ENCODE measurements around the gene GYS2.

GYS2 gene

GRCh38 chr12:21523148-21523547 is 81.5 kb downstream of the GYS2 start:
- H3K4me3 ChIP-seq (ENCODE audit: low read depth, low read length), result no peak overlapping the region
- no peak for DNase-seq (ENCODE audit: low read depth)

DNA sequence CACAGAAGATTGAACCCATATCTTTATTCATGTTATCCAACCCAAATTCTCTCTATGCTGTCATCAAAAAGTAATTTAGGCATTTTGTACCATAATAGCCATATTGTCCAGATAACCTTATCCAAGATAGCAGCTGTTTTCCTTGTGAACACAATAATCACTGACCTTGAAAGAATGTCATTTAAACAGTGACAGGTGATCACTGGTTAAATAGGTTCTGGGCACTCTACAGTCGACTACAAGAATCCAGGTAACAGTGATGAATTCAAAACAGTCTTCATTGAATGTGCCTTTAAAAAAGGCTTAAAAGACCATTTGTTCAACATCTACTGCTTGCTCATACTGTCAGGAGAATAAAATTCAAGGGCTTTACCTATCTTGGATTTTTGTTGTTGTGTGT is 83.1 kb downstream of the GYS2 start:
- no peak overlapping the region for H3K4me3 ChIP-seq (ENCODE audit: low read depth, low read length)
- no peak for DNase-seq (ENCODE audit: low read depth)

GRCh38 chr12:21518451-21518850 is 86.2 kb downstream of the GYS2 start:
- no peak for DNase-seq (ENCODE audit: low read depth)
- H3K4me3 ChIP-seq (ENCODE audit: low read depth, low read length), result no peak overlapping the region

DNA sequence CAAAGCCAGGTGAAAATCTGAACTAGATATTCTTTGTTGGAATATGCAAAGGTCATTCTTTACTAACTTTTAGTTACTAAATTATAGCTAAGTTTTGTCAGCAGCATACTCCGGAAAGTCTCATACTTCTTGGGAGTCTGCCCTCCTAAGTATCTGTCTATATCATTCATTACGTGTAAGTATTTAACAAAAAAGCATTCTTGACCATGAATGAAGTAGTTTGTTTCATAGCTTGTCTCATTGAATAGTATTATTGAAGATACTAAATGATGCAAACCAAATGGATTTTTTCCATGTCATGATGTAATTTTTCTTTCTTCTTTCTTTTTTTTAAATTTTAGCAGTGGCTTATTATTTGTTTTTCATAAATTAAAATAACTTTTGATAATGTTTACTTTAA is 88.4 kb downstream of the GYS2 start:
- H3K4me3 ChIP-seq (ENCODE audit: low read depth, low read length), result no peak overlapping the region
- no peak for DNase-seq (ENCODE audit: low read depth)

DNA sequence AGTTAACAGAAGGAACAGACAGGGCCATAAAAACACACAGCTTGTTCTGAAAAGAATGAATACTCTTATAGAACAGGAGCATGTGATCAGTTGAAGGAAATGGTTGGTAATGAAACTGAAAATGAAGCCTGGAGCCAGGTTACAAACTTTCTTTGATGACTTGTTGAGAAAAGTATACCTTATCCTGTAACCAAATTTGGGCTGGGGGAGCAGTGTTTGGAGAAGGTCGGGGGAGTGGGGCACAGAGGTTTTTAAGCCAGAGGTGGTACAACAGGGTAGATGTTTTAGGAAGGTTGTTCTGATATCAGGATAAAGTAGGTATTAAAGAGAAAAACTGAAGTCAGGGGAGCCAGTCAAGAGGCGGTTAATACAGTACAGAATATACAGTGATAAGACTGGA is 94.9 kb downstream of the GYS2 start:
- no peak for DNase-seq (ENCODE audit: low read depth)
- H3K4me3 ChIP-seq (ENCODE audit: low read depth, low read length), result no peak overlapping the region

DNA sequence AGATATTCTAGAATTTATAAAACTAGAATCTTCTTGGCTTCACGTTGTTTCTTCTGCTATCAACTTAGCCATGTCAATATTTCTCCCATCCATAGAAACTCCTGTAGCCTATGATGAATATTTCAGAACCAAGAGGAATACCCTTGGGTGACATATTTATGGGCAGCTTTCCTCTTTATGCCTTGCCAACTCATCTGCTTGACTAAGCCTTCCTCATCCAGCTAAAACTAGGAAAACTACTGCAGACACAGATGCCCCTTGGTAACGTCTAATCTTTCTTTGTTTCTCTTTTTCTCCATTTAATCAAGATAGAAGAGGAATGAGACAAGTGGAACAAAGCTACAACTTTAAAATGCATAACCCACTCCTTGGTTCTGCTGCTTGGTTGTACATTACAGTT is 96.8 kb downstream of the GYS2 start:
- no peak for DNase-seq (ENCODE audit: low read depth)
- no peak overlapping the region for H3K4me3 ChIP-seq (ENCODE audit: low read depth, low read length)

DNA sequence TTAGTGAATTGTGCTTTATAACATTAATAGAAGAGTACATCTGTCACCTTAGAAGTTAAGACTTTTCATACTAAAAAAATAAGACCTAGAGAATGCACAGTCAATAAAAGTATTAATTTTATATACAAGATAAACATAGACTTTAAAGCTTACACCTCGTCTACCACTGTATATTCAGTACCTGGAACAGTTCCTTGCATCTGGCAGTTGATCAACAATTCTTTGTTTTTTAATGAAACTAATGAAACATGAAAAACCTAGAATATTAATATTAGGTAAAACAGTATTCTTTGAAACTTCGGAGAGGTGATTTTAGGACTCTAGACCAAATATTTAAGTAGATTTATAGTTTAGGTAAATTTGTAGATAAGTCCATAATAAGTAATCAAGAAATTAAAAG is 98.8 kb downstream of the GYS2 start:
- no peak for DNase-seq (ENCODE audit: low read depth)
- no peak overlapping the region for H3K4me3 ChIP-seq (ENCODE audit: low read depth, low read length)

- peak overlapping the region; percentile 99 for H3K4me3 ChIP-seq (ENCODE audit: low read depth, low read length)
- DNase-seq (ENCODE audit: low read depth), result no peak
These were observed 101.8 kb downstream of the GYS2 start for GRCh38 chr12:21502872-21503271.

- H3K4me3 ChIP-seq (ENCODE audit: low read depth, low read length), result peak overlapping the region; percentile 99
- DNase-seq (ENCODE audit: low read depth), result no peak
These were observed 102.5 kb downstream of the GYS2 start for GRCh38 chr12:21502164-21502496.

DNA sequence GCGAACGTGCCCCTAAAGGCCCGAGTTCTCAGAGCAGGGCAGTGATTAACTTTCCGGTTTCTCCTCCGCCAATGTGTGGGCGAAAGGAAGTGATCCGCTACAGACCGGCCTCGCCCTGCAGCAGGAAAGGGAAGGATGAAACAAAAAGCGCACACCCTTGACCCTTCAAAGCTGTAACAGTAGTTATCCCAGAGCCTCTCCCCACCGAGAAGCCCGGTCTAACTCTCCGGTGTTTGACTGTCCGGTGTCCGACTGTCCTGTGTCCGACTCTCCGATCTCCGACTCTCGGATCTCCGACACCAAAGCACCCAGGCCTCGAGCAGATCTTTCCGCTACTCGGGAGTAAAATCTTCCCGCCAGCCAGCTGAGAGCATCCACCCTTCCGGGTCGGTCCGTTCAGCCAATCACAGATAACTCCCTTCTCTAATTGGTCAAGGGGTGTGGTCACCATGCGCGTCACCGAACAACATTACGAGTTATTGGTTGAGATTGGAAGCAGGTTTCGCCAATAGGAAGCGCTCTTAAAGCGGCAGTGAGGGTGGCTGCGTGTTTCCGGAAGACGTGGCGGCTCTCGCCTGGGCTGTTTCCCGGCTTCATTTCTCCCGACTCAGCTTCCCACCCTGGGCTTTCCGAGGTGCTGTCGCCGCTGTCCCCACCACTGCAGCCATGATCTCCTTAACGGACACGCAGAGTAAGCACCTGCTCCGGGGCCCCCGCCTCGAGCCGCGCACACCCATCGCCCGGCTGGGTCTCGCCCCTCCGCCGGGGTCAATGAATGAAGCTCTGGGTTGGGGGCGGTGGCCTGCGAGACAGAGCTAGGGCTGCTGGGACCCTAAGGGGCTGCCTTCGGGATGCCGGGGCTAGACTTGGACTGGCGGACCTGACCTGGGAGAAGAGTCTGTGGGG is 103.1 kb downstream of the GYS2 start, which contains the start of the genes GOLT1B and RECQL:
TSS of gene GOLT1B (plus strand) at position 532 of the 906 bp plus-strand sequence. CDS start at position 667, 135 bp downstream.
TSS of gene RECQL (minus strand) at position 378 of the 906 bp plus-strand sequence. CDS start 2,065 bp downstream, outside the sequence.
- peak within 1 kb of the TSS; percentile 99 for H3K4me3 ChIP-seq (ENCODE audit: low read depth, low read length)
- DNase-seq (ENCODE audit: low read depth), result peak; percentile 96

GRCh38 chr12:21500786-21501257 is 103.8 kb downstream of the GYS2 start:
- DNase-seq (ENCODE audit: low read depth), result no peak
- H3K4me3 ChIP-seq (ENCODE audit: low read depth, low read length), result peak overlapping the region; percentile 99

- H3K4me3 ChIP-seq (ENCODE audit: low read depth, low read length), result peak overlapping the region; percentile 15
- no peak for DNase-seq (ENCODE audit: low read depth)
These were observed 104.9 kb downstream of the GYS2 start for GRCh38 chr12:21499765-21500164.
